Measurements from ENCODE around the gene SOS2.

Gene SOS2

GRCh38 chr14:50231475-50232275, at the start of gene SOS2:
TSS of gene SOS2 (minus strand) at chr14:50231578. CDS start at chr14:50231283, 295 bp downstream.
- DNase-seq (ENCODE audit: low spot score) = peak; percentile 84

DNA sequence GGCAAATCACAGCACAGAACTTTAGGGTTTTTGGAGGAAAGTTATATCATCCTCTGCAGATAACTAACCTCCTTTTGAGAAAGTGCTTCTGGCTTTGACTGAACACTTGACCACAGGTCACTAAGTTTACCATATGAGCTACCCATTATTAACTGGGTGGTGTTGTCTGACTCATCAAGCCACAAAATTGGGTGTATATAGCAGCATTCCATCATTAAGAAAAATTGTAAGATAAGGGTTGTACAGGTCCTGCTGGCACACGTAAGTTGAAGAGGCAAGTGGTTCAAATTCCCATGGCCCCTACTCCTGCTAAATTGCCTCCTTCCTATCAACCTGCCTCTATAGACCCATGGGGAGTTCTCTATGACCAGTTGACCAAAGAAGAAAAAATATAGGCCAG, 41.1 kb upstream of the SOS2 start:
- no peak for DNase-seq (ENCODE audit: low spot score)

DNA sequence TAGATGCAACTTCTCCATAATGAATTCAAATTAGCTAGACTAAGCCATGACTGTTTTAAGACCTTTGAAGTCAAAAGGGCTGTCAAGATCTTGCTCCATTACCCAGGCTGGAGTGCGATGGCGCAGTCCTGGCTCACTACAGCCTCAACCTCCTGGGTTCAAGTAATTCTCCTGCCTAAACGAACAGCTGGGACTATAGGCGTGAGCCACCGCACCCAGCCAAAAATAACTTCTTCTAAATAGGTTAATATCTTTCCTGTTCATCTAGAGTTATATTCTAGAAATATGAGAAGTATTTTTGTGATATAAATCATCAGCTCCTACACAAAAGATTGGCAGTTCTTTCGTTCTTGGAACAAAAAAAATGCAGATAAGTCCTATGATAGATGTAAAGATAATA, 39.6 kb upstream of the SOS2 start:
- DNase-seq (ENCODE audit: low spot score) = no peak

GRCh38 chr14:50265029-50265428, 33.7 kb upstream of the SOS2 start:
- DNase-seq (ENCODE audit: low spot score) = no peak

- DNase-seq (ENCODE audit: low spot score) = no peak
These were observed 31.9 kb upstream of the SOS2 start for GRCh38 chr14:50263321-50263720.

DNA sequence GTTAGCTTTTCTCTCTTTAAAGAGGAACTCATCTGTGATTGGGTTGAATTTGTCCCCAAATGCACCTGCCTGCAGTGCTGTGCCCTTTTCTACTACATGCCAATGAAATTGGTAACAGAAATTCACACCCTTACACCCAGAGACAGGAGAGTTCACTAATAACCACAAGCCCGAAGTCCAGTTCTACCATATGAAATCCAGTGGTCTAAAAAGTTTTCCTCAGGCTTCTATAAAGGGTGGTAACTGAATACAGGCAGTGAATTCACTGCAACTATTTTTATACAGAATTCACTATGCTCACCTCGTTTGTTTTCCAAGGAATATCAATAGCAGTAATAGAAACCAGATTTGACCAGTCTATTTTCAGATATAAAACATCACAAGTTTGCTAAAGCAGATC, 31.5 kb upstream of the SOS2 start:
- DNase-seq (ENCODE audit: low spot score) = no peak

GRCh38 chr14:50260511-50260910, 29.1 kb upstream of the SOS2 start:
- DNase-seq (ENCODE audit: low spot score) = peak; percentile 54

GRCh38 chr14:50260072-50260471, 28.7 kb upstream of the SOS2 start:
- no peak for DNase-seq (ENCODE audit: low spot score)

- no peak for DNase-seq (ENCODE audit: low spot score)
These were observed 26.4 kb upstream of the SOS2 start for GRCh38 chr14:50257732-50258131.

DNA sequence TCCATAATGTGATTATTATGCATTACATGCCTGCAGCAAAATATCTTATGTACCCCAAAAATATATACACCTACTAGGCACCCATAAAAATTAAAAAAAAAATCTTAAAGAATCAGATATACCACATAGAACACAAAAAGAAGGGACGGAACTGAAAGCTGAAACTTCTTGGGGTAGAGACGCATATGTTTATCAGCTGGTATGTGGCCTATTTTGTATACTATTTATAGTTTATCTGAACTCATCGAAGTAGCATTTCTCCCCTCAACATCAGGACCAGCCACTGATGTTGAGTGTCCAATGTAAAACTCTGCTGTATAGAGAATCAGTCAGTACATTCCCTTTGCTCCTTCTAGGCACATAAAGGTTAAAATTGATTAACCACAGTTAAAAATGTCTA, 22.9 kb upstream of the SOS2 start:
- no peak for DNase-seq (ENCODE audit: low spot score)

GRCh38 chr14:50249136-50249775, 17.9 kb upstream of the SOS2 start:
- no peak for DNase-seq (ENCODE audit: low spot score)

- no peak for DNase-seq (ENCODE audit: low spot score)
These were observed 15.9 kb upstream of the SOS2 start for GRCh38 chr14:50247245-50247644.

DNA sequence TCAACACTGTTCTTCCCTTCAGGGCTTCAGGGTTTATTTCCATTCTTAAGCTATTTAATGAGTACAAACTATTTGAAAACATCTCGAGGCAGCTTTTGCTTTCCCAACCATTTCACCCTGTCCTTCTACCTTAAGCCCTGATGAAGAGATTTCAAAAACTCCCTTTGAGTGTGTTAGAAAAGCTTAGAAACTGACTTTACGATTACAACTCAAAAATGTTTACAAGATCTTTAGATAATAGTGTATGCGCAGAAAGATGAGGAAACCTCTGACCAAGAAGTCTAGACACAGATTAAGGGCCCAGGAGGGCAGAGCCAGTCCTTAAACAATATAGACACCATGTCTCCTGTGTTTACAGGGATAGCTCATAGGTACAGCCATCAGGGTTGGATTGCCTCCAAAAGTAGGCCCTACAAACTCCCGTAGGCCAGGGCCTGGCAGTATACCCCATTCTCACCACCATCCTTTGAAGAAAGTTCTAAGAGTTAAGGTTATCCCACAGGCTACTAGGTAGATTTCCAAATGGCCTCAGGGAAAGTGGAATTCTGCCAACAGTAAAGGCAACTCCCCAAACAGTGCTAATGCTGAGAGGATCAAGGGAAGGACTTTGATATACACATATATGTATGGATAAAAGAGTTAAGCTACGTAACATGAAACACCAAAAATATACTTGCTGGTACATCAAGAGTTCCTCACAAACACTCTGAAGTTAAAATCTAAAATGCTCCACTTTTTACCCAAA, 11.4 kb upstream of the SOS2 start:
- no peak for DNase-seq (ENCODE audit: low spot score)

DNA sequence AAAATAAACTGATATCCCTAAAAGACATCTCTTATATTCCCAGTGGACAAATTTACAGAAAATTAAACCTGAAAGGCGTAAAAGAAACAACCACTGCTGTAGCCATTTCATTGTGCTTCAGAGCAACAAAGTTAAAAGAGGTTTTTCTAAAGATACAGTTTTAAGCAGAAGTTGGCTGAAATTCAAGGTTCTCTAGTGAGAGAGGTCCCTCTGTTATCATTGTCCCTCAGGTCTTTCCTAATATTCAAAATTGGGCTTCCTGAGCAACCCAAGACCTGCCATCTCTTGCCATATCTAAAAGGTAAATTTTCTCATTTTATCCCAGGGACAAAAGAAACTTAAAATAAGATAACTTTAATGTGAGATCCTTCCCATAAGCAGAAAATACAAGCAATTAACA, 10.7 kb upstream of the SOS2 start:
- no peak for DNase-seq (ENCODE audit: low spot score)

GRCh38 chr14:50237427-50237826, 6.0 kb upstream of the SOS2 start:
- no peak for DNase-seq (ENCODE audit: low spot score)

GRCh38 chr14:50233951-50234250, 2.5 kb upstream of the SOS2 start:
- DNase-seq (ENCODE audit: low spot score) = peak; percentile 26

- no peak for DNase-seq (ENCODE audit: low spot score)
These were observed 2.0 kb upstream of the SOS2 start for GRCh38 chr14:50233166-50233950.

- no peak for DNase-seq (ENCODE audit: low spot score)
These were observed 881 bp upstream of the SOS2 start for GRCh38 chr14:50232276-50232642.

GRCh38 chr14:50230701-50231474, 490 bp downstream of the SOS2 start:
- peak; percentile 64 for DNase-seq (ENCODE audit: low spot score)

DNA sequence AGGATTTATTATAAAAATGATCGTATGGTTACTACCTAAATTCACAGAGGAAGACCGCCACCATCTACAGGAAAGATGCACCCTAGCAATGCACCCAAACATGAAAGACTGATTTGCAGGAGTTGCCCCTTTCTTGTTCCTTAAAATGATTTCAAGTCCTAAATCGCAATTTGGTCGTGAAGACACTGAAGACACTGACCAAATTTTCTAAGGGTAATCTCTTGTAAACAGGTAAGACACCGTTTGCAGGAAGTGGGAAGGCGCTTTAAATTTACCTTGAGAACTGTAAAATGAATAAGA, 1.0 kb downstream of the SOS2 start:
- no peak for DNase-seq (ENCODE audit: low spot score)

- no peak for DNase-seq (ENCODE audit: low spot score)
These were observed 1.7 kb downstream of the SOS2 start for GRCh38 chr14:50229681-50230080.

DNA sequence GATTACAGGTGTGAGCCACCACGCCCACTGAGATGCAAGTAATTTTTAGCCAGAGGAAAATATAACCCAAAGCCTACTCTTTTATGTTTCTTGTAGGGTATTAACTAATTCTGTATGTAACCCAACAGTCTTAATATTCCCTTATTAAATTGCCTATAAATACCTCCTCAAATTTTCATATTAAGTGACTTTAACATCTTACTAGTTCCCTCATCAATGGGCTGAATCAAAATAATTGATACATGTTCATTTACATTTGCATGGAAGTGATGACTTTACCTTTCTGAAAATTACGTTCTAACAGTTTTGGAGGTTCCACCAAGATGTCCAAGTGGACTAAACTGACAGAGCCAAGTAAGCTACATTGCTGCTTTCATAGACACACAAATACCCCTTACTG, 3.1 kb downstream of the SOS2 start:
- DNase-seq (ENCODE audit: low spot score) = no peak

All from CD4-positive, alpha-beta T cell treated with Interleukin-2 at 100 ng/mL for 4 hours (primary cell).